K562 (cell line): ENCODE results near the gene PYGB.

Experiments used
- CBFB ChIP-seq: sonication (generic); formaldehyde crosslinking; IDR thresholded peaks from 2 replicates; pipeline ENCODE4 v1.4.0; 2020; ENCODE audit warnings: mild to moderate bottlenecking, missing genetic modification reagents
- ETV1 ChIP-seq: fragments of 450-650 bp; conservative IDR thresholded peaks from 2 replicates; pipeline ENCODE4 v1.6.1; 2016; ENCODE audit warnings: missing genetic modification characterization, control low read depth, low read depth, missing compliant biosample characterization
- MXI1 ChIP-seq: IDR thresholded peaks from 2 replicates; pipeline ENCODE4 v1.6.1; 2011; ENCODE audit warnings: low read depth, mild to moderate bottlenecking, improper control_type of control experiment, low read length
- MYBL2 ChIP-seq, 2 experiments: fragments of 450-650 bp in 1 of 2; sonication (generic) in 1 of 2; formaldehyde crosslinking in 1 of 2; IDR thresholded peaks; 2 replicates each; pipeline versions ENCODE4 v1.6.1 to v1.8.1; 2017 to 2022; ENCODE audit warnings: borderline replicate concordance in 1 of 2, inconsistent platforms in 1 of 2, low read depth in 1 of 2, mild to moderate bottlenecking in 1 of 2, missing genetic modification reagents in 1 of 2, moderate library complexity in 1 of 2
- POLR2A ChIP-seq: fragments of 450-650 bp; conservative IDR thresholded peaks from 2 replicates; pipeline ENCODE4 v1.6.1; 2016
- ZNF318 ChIP-seq, 2 experiments: fragments of 450-650 bp; IDR thresholded peaks; 2 replicates each; pipeline ENCODE4 v1.6.1; 2016; ENCODE audit warnings: mild to moderate bottlenecking in 2 of 2, borderline replicate concordance in 1 of 2, low read depth in 1 of 2, moderate library complexity in 1 of 2

GRCh38 chr20:25272223-25273000 is 24.5 kb downstream of the PYGB start:
- TF ChIP-seq ETV1 (tag) (no peak), ZNF318 (IDR thresholded peaks at IDR 0.05; ENCODE audit: borderline replicate concordance in 1 of 2, low read depth in 1 of 2) (no peak), MYBL2 (IDR thresholded peaks at IDR 0.05; ENCODE audit: low read depth) (no peak), MYBL2 (CRISPR knock-in tag; IDR thresholded peaks at IDR 0.05; ENCODE audit: borderline replicate concordance) (no peak), CBFB (CRISPR knock-in tag) (no peak), POLR2A (no peak), MXI1 (no peak)
